H1 (cell line): ENCODE results near the gene EPHA5. TPM values are rescaled to one million over a fixed set of nuclear protein-coding genes. Genes with fewer than 3 reads are reported as not detected.
A peak's percentile ranks its signal among the peaks of the same experiment; 100 is the strongest.

ENCODE experiments used
- CTCF ChIA-PET: fragments of 300-600 bp; sonication (Branson Sonifier 250); formaldehyde crosslinking; loops from one replicate; lab custom pipeline; 2021; ENCODE audit not compliant: partially characterized antibody; lab: Charles Lee
- POLR2A ChIA-PET: fragments of 300-600 bp; sonication (Branson Sonifier 250); formaldehyde crosslinking; loops from one replicate; lab custom pipeline; 2021; ENCODE audit warnings: inconsistent platforms; ENCODE audit not compliant: partially characterized antibody; lab: Charles Lee
- DNase-seq, 2 experiments: peaks; one replicate each; pipeline versions ENCODE4 v3.0.0 to v3.0.0-alpha.2; 2010 to 2022; ENCODE audit warnings: low spot score in 2 of 2, low read depth in 1 of 2, mixed read lengths in 1 of 2
- FAIRE-seq: peaks from 2 replicates; lab custom pipeline; 2011; peaks lifted over from hg19 to GRCh38; lab: Jason Lieb, UNC
- H2AFZ ChIP-seq: 2 replicates; pipeline ENCODE4 v1.8.1; 2012; ENCODE audit warnings: low read length, inconsistent platforms
- H2AK5ac ChIP-seq: 2 replicates; pipeline ENCODE4 v1.6.1; 2013; ENCODE audit warnings: low read depth, low read length
- H2BK120ac ChIP-seq: replicated peaks from 2 replicates; pipeline ENCODE3; 2013; ENCODE audit warnings: low read depth, low read length, inconsistent platforms
- H2BK12ac ChIP-seq: 2 replicates; pipeline ENCODE4 v1.6.1; 2013; ENCODE audit warnings: low read depth, low read length
- H2BK15ac ChIP-seq: 2 replicates; pipeline ENCODE4 v1.6.1; 2013; ENCODE audit warnings: low read length
- H2BK20ac ChIP-seq: 2 replicates; pipeline ENCODE4 v1.6.1; 2013; ENCODE audit warnings: low read length
- H2BK5ac ChIP-seq: 2 replicates; pipeline ENCODE4 v1.6.1; 2013; ENCODE audit warnings: low read depth, low read length
- H3K14ac ChIP-seq: 2 replicates; pipeline ENCODE4 v1.6.1; 2013; ENCODE audit warnings: inconsistent platforms; ENCODE audit not compliant: insufficient read length
- H3K18ac ChIP-seq: 2 replicates; pipeline ENCODE4 v1.6.1; 2013; ENCODE audit warnings: low read length; ENCODE audit errors: extremely low read depth
- H3K23ac ChIP-seq: 2 replicates; pipeline ENCODE4 v1.6.1; 2013; ENCODE audit warnings: inconsistent platforms; ENCODE audit not compliant: insufficient read length
- H3K23me2 ChIP-seq: 2 replicates; pipeline ENCODE4 v1.6.1; 2013; ENCODE audit warnings: low read depth, low read length
- H3K27ac ChIP-seq: 2 replicates; pipeline ENCODE4 v1.6.1; 2011; ENCODE audit warnings: low read depth, low read length, inconsistent platforms
- H3K27me3 ChIP-seq, 4 experiments: replicated peaks in 1 of 4; 1 replicate in 1 of 4; 2 replicates in 3 of 4; pipeline versions ENCODE4 v1.6.1 to v1.8.1; 2011 to 2013; ENCODE audit warnings: low read length in 3 of 4, mild to moderate bottlenecking in 3 of 4, inconsistent platforms in 2 of 4, mixed read lengths in 2 of 4, moderate library complexity in 1 of 4; ENCODE audit not compliant: control insufficient read depth in 3 of 4, insufficient read depth in 3 of 4; ENCODE audit errors: extremely low read depth in 1 of 4
- H3K36me3 ChIP-seq, 4 experiments: 2 replicates each; pipeline versions ENCODE4 v1.6.1 to v1.8.1; 2011 to 2013; ENCODE audit warnings: mild to moderate bottlenecking in 4 of 4, low read length in 3 of 4, moderate library complexity in 2 of 4, control low read depth in 1 of 4, inconsistent platforms in 1 of 4; ENCODE audit not compliant: insufficient read depth in 4 of 4, control insufficient read depth in 2 of 4
- H3K4ac ChIP-seq: replicated peaks from 2 replicates; pipeline ENCODE3; 2013; ENCODE audit warnings: low read length, low read depth, mixed read lengths, inconsistent platforms; ENCODE audit not compliant: insufficient read length
- H3K4me1 ChIP-seq, 4 experiments: replicated peaks in 1 of 4; 1 replicate in 1 of 4; 2 replicates in 3 of 4; pipeline versions ENCODE4 v1.6.1 to v1.8.1; 2011 to 2013; ENCODE audit warnings: low read length in 3 of 4, inconsistent platforms in 2 of 4, mixed read lengths in 1 of 4; ENCODE audit not compliant: insufficient read depth in 4 of 4, control insufficient read depth in 3 of 4
- H3K4me2 ChIP-seq, 2 experiments: 2 replicates each; pipeline versions ENCODE4 v1.6.1 to v1.8.1; 2011 to 2013; ENCODE audit warnings: low read depth in 2 of 2, low read length in 2 of 2, control low read depth in 1 of 2, inconsistent platforms in 1 of 2, mild to moderate bottlenecking in 1 of 2; ENCODE audit not compliant: insufficient read depth in 1 of 2
- H3K4me3 ChIP-seq, 4 experiments: fragments of 200-600, 300-600 bp in 1 of 4; sonication (generic), shearing (Covaris generic), sonication (Bioruptor Twin) in 1 of 4; 2 replicates each; pipeline versions ENCODE4 v1.5.1 to v1.8.1; 2011 to 2016; ENCODE audit warnings: low read length in 4 of 4, low read depth in 3 of 4, control low read depth in 2 of 4, inconsistent platforms in 2 of 4, mild to moderate bottlenecking in 2 of 4, mixed read lengths in 1 of 4, moderate library complexity in 1 of 4; ENCODE audit not compliant: insufficient read depth in 2 of 4; ENCODE audit errors: extremely low read depth in 1 of 4
- H3K56ac ChIP-seq: replicated peaks from 2 replicates; pipeline ENCODE3; 2013; ENCODE audit warnings: low read depth, mild to moderate bottlenecking, mixed read lengths, low read length, inconsistent platforms; ENCODE audit not compliant: insufficient read length
- H3K79me1 ChIP-seq: 2 replicates; pipeline ENCODE4 v1.6.1; 2013; ENCODE audit warnings: low read depth, low read length, control low read depth
- H3K79me2 ChIP-seq, 2 experiments: 2 replicates each; pipeline versions ENCODE4 v1.6.1 to v1.8.1; 2012 to 2013; ENCODE audit warnings: low read length in 2 of 2, mild to moderate bottlenecking in 2 of 2, inconsistent platforms in 1 of 2; ENCODE audit not compliant: insufficient read depth in 2 of 2, control insufficient read depth in 1 of 2
- H3K9ac ChIP-seq, 4 experiments: replicated peaks in 1 of 4; 1 replicate in 1 of 4; 2 replicates in 3 of 4; pipeline versions ENCODE4 v1.6.1 to v1.8.1; 2011 to 2013; ENCODE audit warnings: low read depth in 3 of 4, low read length in 3 of 4, control low read depth in 2 of 4, mild to moderate bottlenecking in 2 of 4, moderate library complexity in 2 of 4, inconsistent platforms in 1 of 4; ENCODE audit errors: extremely low read depth in 1 of 4
- H3K9me3 ChIP-seq, 2 experiments: 2 replicates each; pipeline versions ENCODE4 v1.6.1 to v1.8.1; 2012 to 2013; ENCODE audit warnings: mild to moderate bottlenecking in 2 of 2, moderate library complexity in 2 of 2, control low read depth in 1 of 2, inconsistent platforms in 1 of 2, low read depth in 1 of 2, low read length in 1 of 2, mixed read lengths in 1 of 2; ENCODE audit not compliant: insufficient read depth in 2 of 2
- H4K20me1 ChIP-seq, 2 experiments: replicated peaks in 1 of 2; 2 replicates each; pipeline versions ENCODE3 to v1.8.1; 2011 to 2013; ENCODE audit warnings: inconsistent platforms in 2 of 2, low read length in 2 of 2, mild to moderate bottlenecking in 1 of 2; ENCODE audit not compliant: insufficient read depth in 2 of 2, control insufficient read depth in 1 of 2
- H4K5ac ChIP-seq: 2 replicates; pipeline ENCODE4 v1.6.1; 2013; ENCODE audit warnings: low read length, low read depth, mixed read lengths, inconsistent platforms; ENCODE audit not compliant: insufficient read length
- H4K8ac ChIP-seq: 2 replicates; pipeline ENCODE4 v1.8.0; 2013; ENCODE audit warnings: mild to moderate bottlenecking, moderate library complexity, low read length, inconsistent platforms; ENCODE audit not compliant: insufficient read depth; ENCODE audit errors: extremely low read depth
- H4K91ac ChIP-seq: replicated peaks from 2 replicates; pipeline ENCODE3; 2013; ENCODE audit warnings: low read length, mixed read lengths, inconsistent platforms; ENCODE audit not compliant: insufficient read length
- RAD21 ChIP-seq, 2 experiments: IDR thresholded peaks in 1 of 2; conservative IDR thresholded peaks in 1 of 2; 2 replicates each; pipeline ENCODE4 v1.6.1; 2011; ENCODE audit warnings: low read depth in 2 of 2, low read length in 2 of 2, improper control_type of control experiment in 1 of 2, inconsistent platforms in 1 of 2, mild to moderate bottlenecking in 1 of 2, moderate library complexity in 1 of 2
- SP1 ChIP-seq: IDR thresholded peaks from 2 replicates; pipeline ENCODE4 v1.6.1; 2011; ENCODE audit warnings: low read depth, low read length
- WGBS, 2 experiments: shearing (Covaris generic) in 1 of 2; methylation state at CpG; one replicate each; pipeline versions ENCODE4 v1.1.6 to v1.1.7; 2013 to 2015; ENCODE audit warnings: low lambda C conversion rate in 2 of 2, mixed read lengths in 2 of 2, inconsistent platforms in 1 of 2, low coverage in 1 of 2, missing lambda C conversion rate in 1 of 2; ENCODE audit not compliant: insufficient replicate concordance in 2 of 2, insufficient coverage in 1 of 2, insufficient read length in 1 of 2; ENCODE audit errors: extremely low coverage in 1 of 2, missing lambda C conversion rate in 1 of 2; 5-methylcytosine and 5-hydroxymethylcytosine counted together
- polyA plus RNA-seq, 7 experiments: library from polyadenylated mRNA; depleted of rRNA in 3 of 7; stranded (reverse) in 5 of 7; unstranded in 2 of 7; fragments of >200 nt in 5 of 7; fragments of 200-250 nt in 2 of 7; gene quantifications; 1 replicate in 5 of 7; 2 replicates in 1 of 7; 4 replicates in 1 of 7; pipeline versions ENCODE4 v1.2.1 to v1.2.3, GENCODE V29; 2011 to 2013; ENCODE audit warnings: missing spikeins in 2 of 7, mixed read lengths in 2 of 7
- total RNA-seq: library from RNA; stranded (reverse); fragmentation: NEBNext Ultra II Directional; extraction: Animal tissue kit (Norgen Biotek cat#: 25700); gene quantifications from 2 replicates; pipeline ENCODE4 v1.2.1, GENCODE V29; 2021

The EPHA5 gene
- total and polyA plus RNA-seq, 2 of the 8 experiments (the other 6 are each of a cell fraction or from before 2014, with no cell fraction given): 0.03 to 0.11 TPM

GRCh38 chr4:65381648-65382047, 288.6 kb downstream of the EPHA5 start:
- Histone ChIP-seq H2BK20ac (no peak overlapping the region), H3K27ac (no peak overlapping the region), H3K23ac (no peak overlapping the region), H2BK5ac (no peak overlapping the region), H3K4me1 (no peaks in the 10 kb centered on the region), H2AK5ac (no peak overlapping the region), H4K5ac (no peak overlapping the region), H3K36me3 (no peaks in the 10 kb centered on the region), H3K56ac (no peak overlapping the region), H3K4me2 (no peak overlapping the region), H3K27me3 (no peaks in the 10 kb centered on the region), H3K18ac (no peak overlapping the region), H3K14ac (no peak overlapping the region), H4K20me1 (no peaks in the 10 kb centered on the region), H2BK15ac (no peak overlapping the region), H3K79me2 (no peaks in the 10 kb centered on the region), H4K8ac (no peak overlapping the region), H3K79me1 (no peaks in the 10 kb centered on the region)
- POLR2A ChIA-PET: no interaction called here
- no peak for DNase-seq
- WGBS, 2 experiments: 54% methylated on average over 1 of the region's 1 CpG; no CpG with 5 or more reads in 1 of the 2 experiments
- FAIRE-seq: no peak
- TF ChIP-seq RAD21 (IDR thresholded peaks at IDR 0.05 in 1 of 2, conservative IDR thresholded peaks at IDR 0.05 in 1 of 2; ENCODE audit: low read depth in 2 of 2, low read length in 2 of 2) (peak; percentile 15 to 31; a peak in 3 of 4 replicates), SP1 (no peak)
- TF ChIP-seq, all 59 proteins: peak for 1
- H2BK12ac ChIP-seq: no peak overlapping the region
- CTCF ChIA-PET: interaction anchor here (0.9 kb wide), 1 partner anchor 28 kb away, joined by 4 read pairs; no protein-coding TSS in a partner anchor
- no peak overlapping the region for H4K91ac ChIP-seq
- H3K23me2 ChIP-seq: no peaks in the 10 kb centered on the region
- no peak overlapping the region for H3K4me3 ChIP-seq
- H3K4ac ChIP-seq: no peak overlapping the region
- H3K9me3 ChIP-seq: no peaks in the 10 kb centered on the region
- H2AFZ ChIP-seq: no peak overlapping the region
- no peak overlapping the region for H3K9ac ChIP-seq
- no peak overlapping the region for H2BK120ac ChIP-seq
